ENCODE data around the gene DMKN. TPM values are rescaled to one million over a fixed set of nuclear protein-coding genes. Genes with fewer than 3 reads are reported as not detected.

DMKN gene
- total and polyA plus RNA-seq, 2 of the 4 experiments (the other 2 are of a cell fraction) = 0.36 to 2.4 TPM

- H3K9me3 ChIP-seq (ENCODE audit: control insufficient read depth, insufficient read depth, low read length) = no peaks in the 10 kb centered on the region
- H4K5ac ChIP-seq (ENCODE audit: low read depth, low read length) = no peak overlapping the region
- H3K4ac ChIP-seq (ENCODE audit: low read depth, low read length) = no peak overlapping the region
- no peak overlapping the region for H3K27ac ChIP-seq (ENCODE audit: insufficient read depth, low read length)
- H3K27me3 ChIP-seq (ENCODE audit: control insufficient read depth, insufficient read depth, low read length) = peaks cover 4% of the 10 kb centered on the region; the same call in 1 of the 2 replicates
- H3K18ac ChIP-seq (ENCODE audit: low read depth, low read length) = no peak overlapping the region
- no peak overlapping the region for H2BK5ac ChIP-seq (ENCODE audit: low read depth, low read length, poor library complexity, severe bottlenecking)
- H3K14ac ChIP-seq (replicated peaks; ENCODE audit: low read depth, low read length) = no peak overlapping the region
- H3K36me3 ChIP-seq (ENCODE audit: control insufficient read depth, insufficient read depth, low read length) = no peaks in the 10 kb centered on the region
- no peaks in the 10 kb centered on the region for H3K4me1 ChIP-seq (ENCODE audit: control insufficient read depth, insufficient read depth, low read length)
- no peak overlapping the region for H2BK120ac ChIP-seq (ENCODE audit: low read depth, low read length)
- in situ Hi-C loops (cut with MboI; ENCODE audit: low sequenced_read_pairs) (no loop called here), intact Hi-C loops (cut with micrococcal nuclease) (loop anchor here (10.0 kb wide), 1 partner anchor 106 kb away; the partner anchor contains the start of gene FFAR3), dilution Hi-C loops (cut with HindIII; ENCODE audit: low sequenced_read_pairs, unreplicated experiment) (no loop called here)
- H3K56ac ChIP-seq (ENCODE audit: extremely low read depth, insufficient read depth, low read length) = no peak overlapping the region
- no peak overlapping the region for H4K8ac ChIP-seq (ENCODE audit: low read depth in 2 of 2, low read length in 2 of 2)
- H2BK20ac ChIP-seq (ENCODE audit: low read depth, low read length) = no peak overlapping the region
- BruUV-seq (replicated peaks) = no TSS peak
- no peak overlapping the region for H4K91ac ChIP-seq (ENCODE audit: insufficient read depth, low read depth, low read length)
- whole genome bisulfite sequencing, 2 experiments (ENCODE audit: extremely low coverage in 2 of 2, insufficient read length in 1 of 2) = 92% methylated on average over 3 of the region's 10 CpGs; no CpG with 5 or more reads in 1 of the 2 experiments
- DNase-seq (no peak), ATAC-seq (ENCODE audit: low read depth) (no peak)
- no peak for TF ChIP-seq NFE2L2 (IDR thresholded peaks at IDR 0.05; ENCODE audit: low read depth, low read length)
- TF ChIP-seq MAFK (IDR thresholded peaks at IDR 0.05; ENCODE audit: low read depth, low read length) = no peak
- no peak for TF ChIP-seq SMC3 (IDR thresholded peaks at IDR 0.05; ENCODE audit: low read depth, low read length)
- no peak for TF ChIP-seq RFX5 (IDR thresholded peaks at IDR 0.05; ENCODE audit: low read depth, low read length)
- TF ChIP-seq MXI1 (IDR thresholded peaks at IDR 0.05; ENCODE audit: borderline replicate concordance, low read depth, low read length) = no peak
- no peak for TF ChIP-seq CHD1 (IDR thresholded peaks at IDR 0.05; ENCODE audit: low read depth, low read length)
- no peak for TF ChIP-seq MAZ (IDR thresholded peaks at IDR 0.05; ENCODE audit: borderline replicate concordance, low read depth, low read length)
- no peak for TF ChIP-seq CEBPB (IDR thresholded peaks at IDR 0.05; ENCODE audit: low read depth, low read length)
- TF ChIP-seq CTCF (conservative IDR thresholded peaks at IDR 0.05; ENCODE audit: low read depth, low read length) = no peak
- no peak for TF ChIP-seq FOS (IDR thresholded peaks at IDR 0.05; ENCODE audit: low read depth, low read length)
- TF ChIP-seq RCOR1 (IDR thresholded peaks at IDR 0.05; ENCODE audit: insufficient replicate concordance, low read length) = no peak
- TF ChIP-seq, protein P1, sequence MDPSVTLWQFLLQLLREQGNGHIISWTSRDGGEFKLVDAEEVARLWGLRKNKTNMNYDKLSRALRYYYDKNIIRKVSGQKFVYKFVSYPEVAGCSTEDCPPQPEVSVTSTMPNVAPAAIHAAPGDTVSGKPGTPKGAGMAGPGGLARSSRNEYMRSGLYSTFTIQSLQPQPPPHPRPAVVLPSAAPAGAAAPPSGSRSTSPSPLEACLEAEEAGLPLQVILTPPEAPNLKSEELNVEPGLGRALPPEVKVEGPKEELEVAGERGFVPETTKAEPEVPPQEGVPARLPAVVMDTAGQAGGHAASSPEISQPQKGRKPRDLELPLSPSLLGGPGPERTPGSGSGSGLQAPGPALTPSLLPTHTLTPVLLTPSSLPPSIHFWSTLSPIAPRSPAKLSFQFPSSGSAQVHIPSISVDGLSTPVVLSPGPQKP (IDR thresholded peaks at IDR 0.05; ENCODE audit: borderline replicate concordance, low read depth, low read length) = no peak
- no peak overlapping the region for H2BK15ac ChIP-seq (ENCODE audit: low read depth, low read length)
- no peaks in the 10 kb centered on the region for H3K9me1 ChIP-seq (ENCODE audit: insufficient read depth, low read length)
- H3K9ac ChIP-seq (ENCODE audit: low read depth, low read length) = no peak overlapping the region
- H3K4me2 ChIP-seq (ENCODE audit: low read depth, low read length) = no peak overlapping the region
- ChIA-PET CTCF (interaction anchor here (0.6 kb wide), 1 partner anchor 35 kb away, joined by 10 read pairs; no protein-coding TSS in a partner anchor), POLR2A (ENCODE audit: unreplicated experiment) (no interaction called here)
- no peak overlapping the region for H2AK9ac ChIP-seq (replicated peaks; ENCODE audit: low read depth, low read length, poor library complexity)
- H3K23ac ChIP-seq (ENCODE audit: low read depth, low read length) = no peak overlapping the region
- no peak overlapping the region for H2AFZ ChIP-seq (replicated peaks; ENCODE audit: low read length, poor library complexity)
- H4K20me1 ChIP-seq (ENCODE audit: insufficient read depth, low read length) = no peaks in the 10 kb centered on the region
- H3K79me1 ChIP-seq (ENCODE audit: low read depth in 1 of 2, low read length in 2 of 2) = no peaks in the 10 kb centered on the region
- no peak overlapping the region for H2AK5ac ChIP-seq (ENCODE audit: low read depth, low read length)
- no peak overlapping the region for H3K4me3 ChIP-seq (ENCODE audit: insufficient read depth, low read depth, low read length)
Observed at GRCh38 chr19:35460608-35461007, 52.8 kb downstream of the DMKN start.

Data from IMR-90 (cell line).